Ovary (tissue), 9 donors: ENCODE results near the gene MSX2. TPM values are rescaled to one million over a fixed set of nuclear protein-coding genes. Genes with fewer than 3 reads are reported as not detected.

Experiments used
- DNase-seq, 5 donors: peaks; one replicate each; pipeline ENCODE4 v3.0.0-alpha.2; 2019 to 2020
- H3K27ac ChIP-seq, 2 donors: fragments of 200-600 bp; one replicate each; pipeline versions ENCODE4 v1.5.1 to v1.8.0; 2019 to 2022
- H3K27me3 ChIP-seq: fragments of 200-600 bp; one replicate; pipeline ENCODE4 v1.8.0; 2022
- H3K36me3 ChIP-seq: fragments of 200-600 bp; sonication (generic); one replicate; pipeline ENCODE4 v1.5.1; 2019
- H3K4me1 ChIP-seq: one replicate; pipeline ENCODE4 v1.8.1; 2013; ENCODE audit warnings: mild to moderate bottlenecking, moderate library complexity; ENCODE audit not compliant: insufficient read depth
- H3K4me3 ChIP-seq: fragments of 200-600 bp; sonication (generic); one replicate; pipeline ENCODE4 v1.5.1; 2017
- H3K9me3 ChIP-seq, 2 donors: fragments of 200-600 bp in 1 of 2; sonication (generic) in 1 of 2; one replicate each; pipeline versions ENCODE4 v1.5.1 to v1.8.1; 2013 to 2019; ENCODE audit warnings: mild to moderate bottlenecking in 1 of 2, moderate library complexity in 1 of 2
- EP300 ChIP-seq: sonication (generic); formaldehyde crosslinking; IDR thresholded peaks from one replicate; pipeline ENCODE4 v1.6.1; 2017; ENCODE audit warnings: antibody characterized with exemption
- POLR2A ChIP-seq: fragments of 450-650 bp; IDR thresholded peaks from one replicate; pipeline ENCODE4 v1.6.1; 2017; ENCODE audit warnings: antibody characterized with exemption, mild to moderate bottlenecking, moderate library complexity
- WGBS, 3 donors: extraction: QIAGEN DNeasy Blood & Tissue Kit in 1 of 3; methylation state at CpG; one replicate each; pipeline versions ENCODE4 v1.1.5 to v1.1.7; 2013 to 2017; 5-methylcytosine and 5-hydroxymethylcytosine counted together
- intact Hi-C, 4 donors: fragments of 100-400 bp; cut with DNase I; formaldehyde crosslinking; loops; one replicate each; pipeline versions ENCODE4 v1.11.0 to v1.15.1; 2022 to 2023
- polyA plus RNA-seq, 2 donors: library from polyadenylated mRNA; stranded (reverse); fragments of 200-250 nt in 1 of 2; fragments of 350-450 nt in 1 of 2; fragmentation: Illumina TruSeq in 1 of 2; extraction: RNeasy Lipid Tissue Mini Kit (QIAGEN cat#74804) in 1 of 2; gene quantifications; one replicate each; pipeline ENCODE4 v1.2.3, GENCODE V29; 2013 to 2014
- total RNA-seq, 7 donors: library from RNA; depleted of rRNA in 2 of 7; stranded (reverse); fragments of >200 nt in 2 of 7; fragmentation: NEBNext Ultra II Directional in 3 of 7; extraction: Animal tissue kit (Norgen Biotek cat#: 25700) in 3 of 7; gene quantifications; one replicate each; pipeline versions ENCODE4 v1.1.0 to v1.2.4, GENCODE V29; 2016 to 2023
- TF ChIP-seq, protein P1 (sequence below), 3 donors: fragments of 450-650 bp in 2 of 3; fragments of 200-600 bp in 1 of 3; IDR thresholded peaks; one replicate each; pipeline versions ENCODE4 v1.5.1 to v1.8.0; 2016 to 2022; ENCODE audit warnings: antibody characterized with exemption in 3 of 3, mild to moderate bottlenecking in 1 of 3
- donor health status: DM: no; HTN: no; CAD: no; lungs with moderate emphysema.
- donor health status: DM: no; HTN: no; CAD: no.
- donor health status: Bipolar disorder and iron deficiency.
- donor health status: DM: yes; HTN: yes; CAD: no.
- donor health status: DM: no; HTN: no; CAD: no.
- donor health status: DM: yes; HTN: yes; CAD: no.

MSX2 gene
- total and polyA plus RNA-seq, 9 donors = 0.24 to 0.83 (median 0.47) TPM; not detected in 3

DNA sequence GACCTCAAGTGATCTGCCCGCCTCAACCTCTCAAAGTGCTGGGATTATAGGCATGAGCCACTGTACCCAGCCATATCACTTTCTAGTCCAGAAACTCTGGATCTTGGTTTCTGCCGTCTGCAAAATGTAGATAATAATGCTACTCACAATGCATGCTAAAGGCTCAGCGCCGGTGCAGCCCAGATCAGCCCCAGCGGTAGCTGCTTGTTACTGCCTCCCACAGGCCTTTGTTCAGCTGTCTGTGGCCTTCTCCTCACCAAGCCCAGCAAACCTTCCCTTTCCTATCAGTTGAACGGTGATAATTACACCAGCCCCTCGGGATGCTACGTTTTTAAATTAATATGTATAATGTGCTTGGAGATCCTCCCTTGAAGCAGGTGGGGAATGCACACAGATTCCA is 26.2 kb upstream of the MSX2 start:
- intact Hi-C loops = no loop called here
- Histone ChIP-seq H3K27me3 (no peaks in the 10 kb centered on the region), H3K36me3 (no peaks in the 10 kb centered on the region), H3K9me3 (no peaks in the 10 kb centered on the region), H3K4me1 (no peaks in the 10 kb centered on the region), H3K27ac (no peak overlapping the region), H3K4me3 (no peak overlapping the region)
- WGBS, 3 donors = 50 to 67% (median 57%) methylated on average over 8 of the region's 8 CpGs
- TF ChIP-seq, protein P1, sequence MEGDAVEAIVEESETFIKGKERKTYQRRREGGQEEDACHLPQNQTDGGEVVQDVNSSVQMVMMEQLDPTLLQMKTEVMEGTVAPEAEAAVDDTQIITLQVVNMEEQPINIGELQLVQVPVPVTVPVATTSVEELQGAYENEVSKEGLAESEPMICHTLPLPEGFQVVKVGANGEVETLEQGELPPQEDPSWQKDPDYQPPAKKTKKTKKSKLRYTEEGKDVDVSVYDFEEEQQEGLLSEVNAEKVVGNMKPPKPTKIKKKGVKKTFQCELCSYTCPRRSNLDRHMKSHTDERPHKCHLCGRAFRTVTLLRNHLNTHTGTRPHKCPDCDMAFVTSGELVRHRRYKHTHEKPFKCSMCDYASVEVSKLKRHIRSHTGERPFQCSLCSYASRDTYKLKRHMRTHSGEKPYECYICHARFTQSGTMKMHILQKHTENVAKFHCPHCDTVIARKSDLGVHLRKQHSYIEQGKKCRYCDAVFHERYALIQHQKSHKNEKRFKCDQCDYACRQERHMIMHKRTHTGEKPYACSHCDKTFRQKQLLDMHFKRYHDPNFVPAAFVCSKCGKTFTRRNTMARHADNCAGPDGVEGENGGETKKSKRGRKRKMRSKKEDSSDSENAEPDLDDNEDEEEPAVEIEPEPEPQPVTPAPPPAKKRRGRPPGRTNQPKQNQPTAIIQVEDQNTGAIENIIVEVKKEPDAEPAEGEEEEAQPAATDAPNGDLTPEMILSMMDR (IDR thresholded peaks at IDR 0.05) = no peak
- TF ChIP-seq POLR2A (no peak), EP300 (no peak)
- no peak for DNase-seq

DNA sequence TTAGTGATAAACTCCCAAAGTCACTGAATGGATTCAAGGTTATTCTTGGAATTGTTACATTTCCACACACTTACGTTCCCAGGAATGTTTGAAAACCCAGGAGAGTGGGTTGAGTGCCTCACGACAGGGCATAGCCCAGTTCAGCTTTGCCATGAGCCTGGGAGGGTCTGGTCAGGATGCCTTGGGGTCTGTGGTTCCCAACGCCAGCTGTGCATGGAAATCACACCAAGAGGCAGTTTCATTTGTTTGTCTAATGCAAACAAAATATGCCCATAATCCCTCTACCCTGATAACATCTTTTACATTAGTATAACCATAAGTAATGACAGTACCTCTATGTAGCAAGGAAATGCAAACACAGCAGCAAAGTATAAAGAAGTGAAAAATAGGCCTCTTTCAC is 25.3 kb upstream of the MSX2 start:
- Histone ChIP-seq H3K4me3 (no peak overlapping the region), H3K27ac (no peak overlapping the region), H3K36me3 (no peaks in the 10 kb centered on the region), H3K9me3 (no peaks in the 10 kb centered on the region), H3K27me3 (no peaks in the 10 kb centered on the region), H3K4me1 (no peaks in the 10 kb centered on the region)
- TF ChIP-seq POLR2A (no peak), EP300 (no peak)
- TF ChIP-seq, protein P1 (IDR thresholded peaks at IDR 0.05) = no peak
- WGBS, 3 donors = 53 to 63% (median 61%) methylated on average over 3 of the region's 3 CpGs
- intact Hi-C loops = no loop called here
- DNase-seq = no peak

DNA sequence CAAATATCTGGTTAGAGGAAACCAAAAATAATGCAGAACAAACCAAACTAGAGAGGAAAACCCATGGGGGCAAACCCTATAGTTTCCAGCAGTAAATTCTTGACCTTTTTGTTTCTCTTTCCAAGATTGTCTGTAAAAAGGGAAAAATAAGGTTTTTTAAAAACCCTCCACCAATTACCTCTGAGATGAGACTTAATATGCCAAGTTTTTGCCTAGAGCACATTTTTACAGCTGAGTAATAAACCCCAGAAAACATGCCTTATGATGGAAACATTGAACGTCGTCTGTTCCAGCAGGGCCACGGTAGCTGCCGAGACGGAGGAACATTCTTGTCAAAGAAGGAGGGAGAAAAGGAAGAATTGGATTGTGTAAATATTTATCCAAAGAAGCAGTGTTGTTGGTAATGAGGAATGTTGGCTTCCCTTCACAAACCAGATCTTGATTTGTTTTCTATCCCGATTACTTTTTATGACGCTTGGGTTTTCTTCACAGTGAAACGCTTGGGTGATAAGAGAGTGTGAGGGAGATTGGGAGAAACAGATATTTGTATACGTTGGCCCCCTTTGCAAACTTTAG is 17.3 kb upstream of the MSX2 start:
- Histone ChIP-seq H3K9me3 (no peaks in the 10 kb centered on the region), H3K27me3 (no peaks in the 10 kb centered on the region), H3K36me3 (no peaks in the 10 kb centered on the region), H3K4me1 (no peaks in the 10 kb centered on the region), H3K4me3 (no peak overlapping the region), H3K27ac (no peak overlapping the region)
- intact Hi-C loops = no loop called here
- TF ChIP-seq POLR2A = no peak
- TF ChIP-seq, protein P1 (IDR thresholded peaks at IDR 0.05) = no peak
- TF ChIP-seq EP300 = no peak
- 4 to 12% (median 12%) methylated on average over 9 of the region's 9 CpGs for WGBS, 3 donors
- no peak for DNase-seq

DNA sequence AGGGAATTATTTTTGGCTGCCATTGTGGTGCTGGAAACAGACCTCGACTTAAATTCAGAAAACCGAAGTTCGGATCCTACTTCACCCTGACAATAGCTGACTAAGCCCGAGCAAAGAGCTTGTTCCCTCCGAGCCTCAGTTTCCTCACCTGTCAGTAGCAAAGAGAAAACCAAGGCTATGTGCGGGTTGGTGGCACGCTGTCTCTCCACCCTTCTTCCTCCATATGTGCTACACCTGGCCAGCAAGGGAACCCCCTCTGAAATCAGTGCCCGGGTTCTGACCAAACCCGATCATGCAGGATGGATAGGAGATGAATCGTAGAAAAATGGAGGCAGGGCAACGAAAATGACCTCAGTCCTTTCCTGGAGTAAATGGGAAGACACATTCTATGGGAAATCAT is 16.7 kb upstream of the MSX2 start:
- Histone ChIP-seq H3K4me1 (no peaks in the 10 kb centered on the region), H3K27ac (no peak overlapping the region), H3K36me3 (no peaks in the 10 kb centered on the region), H3K9me3 (no peaks in the 10 kb centered on the region), H3K4me3 (no peak overlapping the region), H3K27me3 (no peaks in the 10 kb centered on the region)
- 82 to 85% (median 83%) methylated on average over 11 of the region's 11 CpGs for WGBS, 3 donors
- intact Hi-C loops = no loop called here
- no peak for DNase-seq
- TF ChIP-seq EP300 = no peak
- TF ChIP-seq, protein P1 (IDR thresholded peaks at IDR 0.05) = no peak
- TF ChIP-seq POLR2A = no peak
